HepG2 (cell line): ENCODE results near the gene PSMD8. TPM values are rescaled to one million over a fixed set of nuclear protein-coding genes. Genes with fewer than 3 reads are reported as not detected.
A peak's percentile ranks its signal among the peaks of the same experiment; 100 is the strongest.

Source experiments
- CAMTA2 ChIP-seq: sonication (generic); formaldehyde crosslinking; IDR thresholded peaks from 2 replicates; pipeline ENCODE4 v1.4.0; 2020; ENCODE audit warnings: mild to moderate bottlenecking, missing genetic modification reagents, borderline replicate concordance
- CREBL2 ChIP-seq: sonication (generic); formaldehyde crosslinking; IDR thresholded peaks from 2 replicates; pipeline ENCODE4 v1.8.1; 2023; ENCODE audit warnings: missing genetic modification reagents, mild to moderate bottlenecking, borderline replicate concordance
- GATAD1 ChIP-seq: IDR thresholded peaks from 2 replicates; pipeline ENCODE4 v1.6.1; 2016; ENCODE audit warnings: missing genetic modification reagents, missing compliant biosample characterization
- HES4 ChIP-seq: sonication (generic); formaldehyde crosslinking; IDR thresholded peaks from 2 replicates; pipeline ENCODE4 v1.9.0; 2021; ENCODE audit warnings: mild to moderate bottlenecking, missing genetic modification reagents, borderline replicate concordance
- HOMEZ ChIP-seq: IDR thresholded peaks from 2 replicates; pipeline ENCODE4 v1.6.1; 2016; ENCODE audit warnings: low read depth
- ISX ChIP-seq: sonication (generic); formaldehyde crosslinking; conservative IDR thresholded peaks from 2 replicates; pipeline ENCODE4 v1.5.0; 2020; ENCODE audit warnings: missing genetic modification reagents
- MNT ChIP-seq: fragments of 450-650 bp; IDR thresholded peaks from 2 replicates; pipeline ENCODE4 v1.6.1; 2016
- MTF2 ChIP-seq: sonication (generic); formaldehyde crosslinking; IDR thresholded peaks from 2 replicates; pipeline ENCODE4 v1.5.0; 2020; ENCODE audit warnings: missing genetic modification reagents, borderline replicate concordance
- MXD3 ChIP-seq: IDR thresholded peaks from 2 replicates; pipeline ENCODE4 v1.6.1; 2016; ENCODE audit warnings: mild to moderate bottlenecking, missing biosample characterization, missing genetic modification reagents
- MYC ChIP-seq: sonication (generic); formaldehyde crosslinking; IDR thresholded peaks from 2 replicates; pipeline ENCODE4 v1.9.0; 2021; ENCODE audit warnings: missing genetic modification reagents, borderline replicate concordance
- NCOA2 ChIP-seq: sonication (generic); formaldehyde crosslinking; IDR thresholded peaks from 2 replicates; pipeline ENCODE4 v1.8.0; 2022; ENCODE audit warnings: inconsistent platforms
- NR2C2 ChIP-seq: sonication (generic); formaldehyde crosslinking; IDR thresholded peaks from 2 replicates; pipeline ENCODE4 v1.4.0; 2020; ENCODE audit warnings: missing genetic modification reagents, mild to moderate bottlenecking, moderate library complexity, borderline replicate concordance
- PLSCR1 ChIP-seq: sonication (generic); formaldehyde crosslinking; IDR thresholded peaks from 2 replicates; pipeline ENCODE4 v1.5.0; 2020; ENCODE audit warnings: missing genetic modification reagents, mild to moderate bottlenecking, borderline replicate concordance
- RELA ChIP-seq: sonication (generic); formaldehyde crosslinking; IDR thresholded peaks from 2 replicates; pipeline ENCODE4 v1.4.0; 2020; ENCODE audit warnings: missing genetic modification reagents
- SIX1 ChIP-seq: sonication (generic); formaldehyde crosslinking; IDR thresholded peaks from 2 replicates; pipeline ENCODE4 v1.4.0; 2020; ENCODE audit warnings: missing genetic modification reagents, borderline replicate concordance
- TARDBP ChIP-seq: sonication (generic); formaldehyde crosslinking; IDR thresholded peaks from 2 replicates; pipeline ENCODE4 v1.8.0; 2022; ENCODE audit warnings: mild to moderate bottlenecking, missing genetic modification reagents
- TGIF2 ChIP-seq: IDR thresholded peaks from 2 replicates; pipeline ENCODE4 v1.6.1; 2016; ENCODE audit warnings: control low read depth, missing compliant biosample characterization
- ZIK1 ChIP-seq: sonication (generic); formaldehyde crosslinking; IDR thresholded peaks from 2 replicates; pipeline ENCODE4 v1.5.0; 2020; ENCODE audit warnings: mild to moderate bottlenecking, low read depth, missing genetic modification reagents, borderline replicate concordance
- ZNF160 ChIP-seq: sonication (generic); formaldehyde crosslinking; IDR thresholded peaks from 2 replicates; pipeline ENCODE4 v1.8.0; 2022; ENCODE audit warnings: mild to moderate bottlenecking, inconsistent platforms, missing genetic modification reagents
- ZNF230 ChIP-seq: sonication (generic); formaldehyde crosslinking; IDR thresholded peaks from 2 replicates; pipeline ENCODE4 v1.4.0; 2020; ENCODE audit warnings: mild to moderate bottlenecking, missing genetic modification reagents
- ZNF441 ChIP-seq: sonication (generic); formaldehyde crosslinking; IDR thresholded peaks from 2 replicates; pipeline ENCODE4 v1.7.0; 2021; ENCODE audit warnings: missing genetic modification reagents, borderline replicate concordance
- ZNF543 ChIP-seq: sonication (generic); formaldehyde crosslinking; IDR thresholded peaks from 2 replicates; pipeline ENCODE4 v1.4.0; 2020; ENCODE audit warnings: mild to moderate bottlenecking, missing genetic modification reagents
- ZNF547 ChIP-seq: sonication (generic); formaldehyde crosslinking; IDR thresholded peaks from 2 replicates; pipeline ENCODE4 v1.5.1; 2020; ENCODE audit warnings: mild to moderate bottlenecking, missing genetic modification reagents
- ZNF724P ChIP-seq: sonication (generic); formaldehyde crosslinking; IDR thresholded peaks from 2 replicates; pipeline ENCODE4 v1.8.0; 2022; ENCODE audit warnings: missing genetic modification reagents, borderline replicate concordance
- ZNF883 ChIP-seq: sonication (generic); formaldehyde crosslinking; IDR thresholded peaks from 2 replicates; pipeline ENCODE4 v1.5.1; 2020; ENCODE audit warnings: mild to moderate bottlenecking, missing genetic modification reagents; ENCODE audit errors: not compliant biosample characterization
- polyA plus RNA-seq, 8 experiments: library from polyadenylated mRNA; depleted of rRNA in 3 of 8; stranded (reverse) in 7 of 8; unstranded in 1 of 8; fragments of >200 nt; fragmentation: Illumina TruSeq in 4 of 8; extraction: Trizol in 4 of 8; gene quantifications; 2 replicates each; pipeline versions ENCODE4 v1.2.1 to v1.2.3, GENCODE V29; 2011 to 2016; ENCODE audit warnings: low read depth in 4 of 8, missing spikeins in 1 of 8, mixed read lengths in 1 of 8; ENCODE audit not compliant: insufficient read depth in 1 of 8
- total RNA-seq, 5 experiments: library from RNA; depleted of rRNA; stranded (reverse); fragments of >200 nt; fragmentation: Illumina TruSeq; extraction: Trizol; gene quantifications; 2 replicates each; pipeline ENCODE4 v1.2.3, GENCODE V29; 2016; ENCODE audit warnings: low read depth in 1 of 5

The PSMD8 gene
- total and polyA plus RNA-seq, 2 of the 13 experiments (the other 11 are each of a cell fraction or from before 2014, with no cell fraction given), result 162 to 296 TPM

GRCh38 chr19:38402967-38403674 is 28.8 kb downstream of the PSMD8 start, which contains the start of gene FAM98C (continued):
- peak; percentile 73; the same call in 1 of the 2 replicates for TF ChIP-seq HES4 (CRISPR knock-in tag)
- 0 out of 2 replicates have a peak, but pooled peaks have one; percentile 77 for TF ChIP-seq CAMTA2 (CRISPR knock-in tag)
- peak; percentile 29; the same call in 1 of the 2 replicates for TF ChIP-seq ZIK1 (CRISPR knock-in tag)
- TF ChIP-seq ZNF543 (CRISPR knock-in tag), result peak; percentile 87; the same call in 1 of the 2 replicates
- peak; percentile 72 for TF ChIP-seq GATAD1
- TF ChIP-seq MYC (CRISPR knock-in tag), result peak; percentile 84
- TF ChIP-seq ZNF883 (CRISPR knock-in tag), result peak; percentile 94
- 0 out of 2 replicates have a peak, but pooled peaks have one; percentile 35 for TF ChIP-seq TGIF2
- TF ChIP-seq ZNF441 (CRISPR knock-in tag), result peak; percentile 60; the same call in 1 of the 2 replicates
- TF ChIP-seq ZNF230 (CRISPR knock-in tag), result peak; percentile 79; the same call in 1 of the 2 replicates
- peak; percentile 31; the same call in 1 of the 2 replicates for TF ChIP-seq NCOA2 (CRISPR knock-in tag)
- 0 out of 2 replicates have a peak, but pooled peaks have one; percentile 5 for TF ChIP-seq MNT
- TF ChIP-seq RELA, result peak; percentile 53
- TF ChIP-seq CREBL2, result peak; percentile 58; the same call in 1 of the 2 replicates
- TF ChIP-seq MTF2 (CRISPR knock-in tag), result peak; percentile 98; the same call in 1 of the 2 replicates
- no peak for TF ChIP-seq TARDBP (CRISPR knock-in tag)
- peak; percentile 76 for TF ChIP-seq ZNF160 (CRISPR knock-in tag)
- TF ChIP-seq ZNF547 (CRISPR knock-in tag), result peak; percentile 92
- TF ChIP-seq SIX1, result 0 out of 2 replicates have a peak, but pooled peaks have one; percentile 19
- TF ChIP-seq ZNF724P, result peak; percentile 85
- TF ChIP-seq ISX (CRISPR knock-in tag), result 0 out of 2 replicates have a peak, but pooled peaks have one; percentile 65
- TF ChIP-seq MXD3, result peak; percentile 81; the same call in 1 of the 2 replicates
- TF ChIP-seq NR2C2 (CRISPR knock-in tag), result peak; percentile 47; the same call in 1 of the 2 replicates
- TF ChIP-seq HOMEZ (CRISPR knock-in tag), result peak; percentile 27; the same call in 1 of the 2 replicates
- TF ChIP-seq PLSCR1, result 0 out of 2 replicates have a peak, but pooled peaks have one; percentile 14
